ENCODE results near the gene SDF4.

DNA sequence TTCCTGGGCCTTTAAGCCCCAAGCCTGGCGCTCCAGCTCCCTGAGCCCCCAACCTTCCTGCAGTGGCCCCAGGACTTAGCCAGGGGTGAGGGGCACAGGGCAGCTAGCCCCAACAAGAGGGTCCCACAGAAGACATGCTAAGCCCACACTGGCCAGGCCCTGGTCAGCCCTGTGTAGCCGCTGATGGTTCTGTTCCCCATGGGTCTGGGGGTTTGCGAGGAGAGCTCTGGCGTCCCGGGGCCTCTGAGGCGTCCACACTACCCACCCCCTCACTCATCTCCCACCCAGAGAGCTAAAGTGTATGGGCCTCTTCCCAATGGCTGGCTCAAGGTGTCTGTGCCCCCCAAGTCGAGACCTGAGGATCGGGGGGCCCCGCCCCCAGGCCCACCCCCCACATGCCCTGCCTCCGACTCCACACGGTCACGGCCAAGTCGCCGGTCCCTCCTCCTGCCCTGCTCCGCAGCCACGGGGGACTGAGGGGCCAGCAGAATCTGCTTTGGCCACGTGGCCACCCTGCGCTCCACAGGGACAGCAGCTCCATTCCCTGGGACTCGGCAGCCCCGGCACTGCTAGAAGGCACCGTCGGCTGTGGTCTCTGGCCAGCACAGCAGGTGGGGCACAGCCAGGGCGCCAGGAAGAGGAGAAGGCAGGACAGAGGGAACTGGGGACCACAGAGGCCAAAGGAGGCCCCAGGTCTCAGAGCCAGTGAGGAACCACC lies 33.2 kb downstream of the SDF4 start:
- TF ChIP-seq CTCF (conservative IDR thresholded peaks at IDR 0.05 in 1 of 2, IDR thresholded peaks at IDR 0.05 in 1 of 2; ENCODE audit: low read depth in 1 of 2, low read length in 2 of 2) (no peak), EZH2 (IDR thresholded peaks at IDR 0.05; ENCODE audit: low read length, missing control alignments) (no peak)

Data from fibroblast of lung (primary cell).